Memory B cell (primary cell): Measurements from ENCODE around the gene OPCML.

Experiments
- ATAC-seq: fragments of 150-1000 bp; cut with Tn5 transposase; 2 replicates; pipeline ENCODE4 v1.10.0; 2021; ENCODE audit warnings: low read depth, mild to moderate bottlenecking, moderate library complexity
- DNase-seq, 2 donors: peaks; one replicate each; pipeline ENCODE4 v3.0.0; 2022; ENCODE audit warnings: low spot score in 2 of 2
- H3K27ac Mint-ChIP-seq: one replicate; pipeline ENCODE4 v1.8.0; 2022; ENCODE audit warnings: mild to moderate bottlenecking, moderate library complexity, mixed read lengths
- H3K27me3 Mint-ChIP-seq: one replicate; pipeline ENCODE4 v1.8.0; 2022; ENCODE audit warnings: mixed read lengths
- H3K36me3 Mint-ChIP-seq: one replicate; pipeline ENCODE4 v1.8.0; 2022; ENCODE audit warnings: mild to moderate bottlenecking, mixed read lengths
- H3K4me1 Mint-ChIP-seq: one replicate; pipeline ENCODE4 v1.8.0; 2022; ENCODE audit warnings: mixed read lengths
- H3K4me3 Mint-ChIP-seq: one replicate; pipeline ENCODE4 v1.8.0; 2022; ENCODE audit warnings: mild to moderate bottlenecking, moderate library complexity, mixed read lengths
- H3K9me3 Mint-ChIP-seq: one replicate; pipeline ENCODE4 v1.8.0; 2022; ENCODE audit warnings: mixed read lengths

Gene OPCML

DNA sequence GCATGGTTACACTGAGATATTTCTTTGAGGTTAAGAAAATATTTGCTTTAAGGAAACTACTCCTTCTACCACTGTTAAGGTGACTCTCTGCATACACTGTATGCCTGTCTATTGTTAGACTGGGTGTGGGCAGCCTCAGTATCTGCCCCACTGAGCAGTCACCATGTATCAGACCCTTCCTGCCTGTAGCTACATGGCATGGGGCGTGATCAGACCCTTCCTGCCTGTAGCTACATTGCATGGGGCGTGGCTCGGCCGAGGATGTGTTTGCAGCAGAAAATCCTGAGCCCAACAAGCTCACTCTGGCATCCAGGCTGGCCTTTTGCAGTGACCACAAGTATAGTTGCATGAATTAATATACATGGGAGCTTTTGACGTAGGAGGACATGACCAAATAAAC lies 669.4 kb downstream of the OPCML start:
- Mint-ChIP-seq H3K27ac (no peak overlapping the region), H3K36me3 (no peaks in the 10 kb centered on the region), H3K27me3 (no peaks in the 10 kb centered on the region), H3K4me1 (no peaks in the 10 kb centered on the region), H3K9me3 (peaks cover 1% of the 10 kb centered on the region), H3K4me3 (no peak overlapping the region)
- ATAC-seq: no peak
- no peak for DNase-seq

DNA sequence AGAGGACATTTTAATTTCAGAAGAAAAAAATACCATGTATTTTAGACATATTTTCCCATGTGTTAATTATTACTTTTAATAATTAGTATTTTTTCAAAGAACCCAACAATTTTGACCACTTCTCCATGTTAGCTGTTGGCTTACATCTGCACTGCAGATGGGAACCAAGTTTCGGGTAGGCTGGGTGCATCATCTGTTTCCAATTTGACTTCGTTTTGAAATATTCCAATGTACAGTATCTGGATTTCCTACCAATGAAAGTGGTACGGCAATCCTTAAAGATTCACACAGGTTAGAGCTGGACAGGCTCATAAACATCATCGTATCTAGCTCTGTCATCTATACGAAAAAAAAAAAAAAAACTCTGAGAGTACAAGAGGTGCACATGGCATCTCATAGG lies 670.2 kb downstream of the OPCML start:
- Mint-ChIP-seq H3K27me3 (no peaks in the 10 kb centered on the region), H3K27ac (no peak overlapping the region), H3K36me3 (no peaks in the 10 kb centered on the region), H3K4me1 (no peaks in the 10 kb centered on the region), H3K4me3 (no peak overlapping the region), H3K9me3 (peaks cover 1% of the 10 kb centered on the region)
- DNase-seq (no peak), ATAC-seq (no peak)

DNA sequence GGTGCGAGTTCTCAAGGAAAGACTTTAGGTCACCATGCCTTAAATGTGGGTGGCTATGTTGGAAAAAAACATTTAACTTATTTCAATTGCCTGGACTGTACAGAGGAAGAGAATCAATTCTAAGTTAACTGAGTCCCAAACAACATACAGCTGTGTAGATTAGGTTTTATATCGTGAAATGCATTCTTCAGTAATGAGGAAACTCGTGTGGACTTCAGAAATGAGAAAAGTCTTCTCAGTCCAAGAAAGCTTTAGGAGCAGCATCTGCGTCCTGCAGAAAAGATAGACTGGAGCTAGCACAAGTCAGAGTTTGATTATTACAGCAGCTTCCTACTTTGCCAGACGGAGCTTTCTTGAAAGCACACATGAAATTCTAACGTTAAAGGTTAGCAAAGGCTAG lies 673.0 kb downstream of the OPCML start:
- Mint-ChIP-seq H3K27ac (no peak overlapping the region), H3K9me3 (peaks cover 1% of the 10 kb centered on the region), H3K4me1 (no peaks in the 10 kb centered on the region), H3K4me3 (no peak overlapping the region), H3K36me3 (no peaks in the 10 kb centered on the region), H3K27me3 (no peaks in the 10 kb centered on the region)
- ATAC-seq (no peak), DNase-seq (no peak)

DNA sequence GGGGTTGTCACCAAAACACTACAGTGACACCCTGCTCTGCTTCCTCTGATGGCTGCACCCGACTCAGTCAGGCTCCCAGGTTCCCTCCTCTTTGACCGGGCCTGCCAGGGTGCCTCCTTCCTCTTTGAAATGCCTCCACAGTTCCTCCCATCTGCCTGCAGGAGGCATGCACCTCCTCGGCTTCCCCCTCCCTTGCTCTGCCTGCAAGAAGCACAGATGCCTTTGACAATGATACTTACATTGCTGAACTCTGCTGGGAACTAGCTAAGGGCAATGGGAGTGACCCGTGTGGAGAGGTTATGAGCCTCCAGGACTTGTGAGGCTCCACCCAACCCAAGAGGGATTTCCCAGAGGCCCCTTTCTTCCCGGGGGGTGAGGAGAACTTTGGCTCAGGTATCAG lies 674.1 kb downstream of the OPCML start:
- H3K27me3 Mint-ChIP-seq: no peaks in the 10 kb centered on the region
- no peaks in the 10 kb centered on the region for H3K36me3 Mint-ChIP-seq
- peaks cover 1% of the 10 kb centered on the region for H3K9me3 Mint-ChIP-seq
- H3K4me3 Mint-ChIP-seq: no peak overlapping the region
- no peak for ATAC-seq
- H3K4me1 Mint-ChIP-seq: no peaks in the 10 kb centered on the region
- no peak overlapping the region for H3K27ac Mint-ChIP-seq
- DNase-seq: no peak

DNA sequence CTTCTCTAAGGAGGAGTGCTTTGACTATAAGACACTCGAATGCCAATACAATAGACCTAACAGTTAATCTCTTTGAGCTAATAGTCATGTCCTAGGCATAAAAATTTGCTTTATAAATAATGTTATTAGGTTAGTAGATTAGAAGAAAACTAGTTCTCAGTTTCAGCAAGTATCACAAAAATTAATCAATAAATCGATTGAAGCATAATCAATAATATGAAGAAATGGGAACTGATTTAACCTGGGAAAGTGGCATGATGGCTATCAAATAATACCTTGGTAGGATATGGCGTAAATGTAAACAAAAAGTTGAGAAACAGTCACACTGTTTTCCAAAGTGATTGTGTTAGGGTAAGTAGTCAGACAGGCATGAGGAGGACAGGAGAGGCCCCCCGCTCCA lies 676.3 kb downstream of the OPCML start:
- Mint-ChIP-seq H3K27me3 (no peaks in the 10 kb centered on the region), H3K4me1 (no peaks in the 10 kb centered on the region), H3K4me3 (no peak overlapping the region), H3K27ac (no peak overlapping the region), H3K36me3 (no peaks in the 10 kb centered on the region), H3K9me3 (peaks cover 1% of the 10 kb centered on the region)
- ATAC-seq (no peak), DNase-seq (no peak)

DNA sequence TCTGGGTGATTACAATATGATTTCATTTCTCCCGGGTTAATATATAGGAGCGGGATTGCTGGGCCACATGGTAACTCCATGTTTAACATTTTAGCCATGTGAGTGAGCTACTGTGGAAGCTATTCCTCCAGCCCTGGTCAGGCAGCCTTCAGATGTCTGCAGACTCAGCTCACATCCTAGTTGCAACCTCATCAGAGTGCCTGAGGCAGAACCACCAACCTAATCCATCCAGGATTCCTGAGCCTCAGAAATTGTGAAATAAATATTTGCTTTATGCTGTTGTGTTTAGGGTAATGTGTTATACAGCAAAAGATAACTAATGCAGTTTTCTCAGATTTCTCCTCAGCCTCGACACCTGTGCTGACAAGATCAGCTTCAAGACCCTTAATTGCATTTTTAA lies 676.8 kb downstream of the OPCML start:
- no peaks in the 10 kb centered on the region for H3K27me3 Mint-ChIP-seq
- ATAC-seq (no peak), DNase-seq (no peak)
- H3K9me3 Mint-ChIP-seq: peaks cover 1% of the 10 kb centered on the region
- no peak overlapping the region for H3K27ac Mint-ChIP-seq
- no peak overlapping the region for H3K4me3 Mint-ChIP-seq
- H3K36me3 Mint-ChIP-seq: no peaks in the 10 kb centered on the region
- no peaks in the 10 kb centered on the region for H3K4me1 Mint-ChIP-seq

DNA sequence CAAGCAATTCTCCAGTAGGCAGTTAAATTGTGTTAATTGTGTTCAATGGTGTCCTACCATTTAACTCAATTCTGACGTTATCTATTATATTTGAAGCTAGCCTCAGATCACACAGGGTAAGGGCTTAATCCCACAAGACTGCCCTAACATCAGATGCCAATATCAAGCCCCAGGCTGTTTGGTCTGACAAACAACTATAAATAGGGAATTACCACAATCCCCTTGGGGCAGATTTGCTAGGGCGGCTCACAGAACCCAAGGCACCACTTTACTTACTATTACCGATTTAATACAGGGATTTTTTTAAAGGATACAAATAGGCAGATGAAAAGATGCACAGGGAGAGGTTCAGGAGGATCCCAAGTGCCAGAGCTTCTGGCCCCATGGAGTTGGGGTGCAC lies 678.4 kb downstream of the OPCML start:
- no peak overlapping the region for H3K4me3 Mint-ChIP-seq
- H3K27ac Mint-ChIP-seq: no peak overlapping the region
- no peak for ATAC-seq
- H3K9me3 Mint-ChIP-seq: peaks cover under 1% of the 10 kb centered on the region
- H3K27me3 Mint-ChIP-seq: no peaks in the 10 kb centered on the region
- H3K4me1 Mint-ChIP-seq: no peaks in the 10 kb centered on the region
- H3K36me3 Mint-ChIP-seq: no peaks in the 10 kb centered on the region
- no peak for DNase-seq

DNA sequence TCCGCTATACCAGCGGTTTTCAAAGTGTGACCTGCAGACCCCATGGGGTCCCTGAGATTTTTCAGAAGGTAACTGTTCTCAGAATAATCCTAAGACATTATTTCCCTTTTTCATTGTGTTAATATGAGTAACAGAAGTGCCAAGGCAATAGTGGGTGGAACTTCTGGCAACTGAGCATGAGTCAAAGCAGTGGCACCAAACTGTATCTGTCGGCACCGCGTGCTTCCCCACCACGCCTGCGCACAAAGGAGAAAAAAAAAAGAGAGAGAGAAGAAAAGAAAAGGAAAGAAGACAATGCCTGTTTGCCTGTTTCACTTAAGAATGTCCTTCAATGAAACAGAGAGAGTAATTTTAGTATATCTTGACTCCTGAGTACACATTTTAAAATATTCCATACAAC lies 679.9 kb downstream of the OPCML start:
- no peak for DNase-seq
- H3K27me3 Mint-ChIP-seq: no peaks in the 10 kb centered on the region
- H3K4me1 Mint-ChIP-seq: no peaks in the 10 kb centered on the region
- no peak overlapping the region for H3K27ac Mint-ChIP-seq
- no peaks in the 10 kb centered on the region for H3K36me3 Mint-ChIP-seq
- H3K9me3 Mint-ChIP-seq: no peaks in the 10 kb centered on the region
- no peak for ATAC-seq
- H3K4me3 Mint-ChIP-seq: no peak overlapping the region

DNA sequence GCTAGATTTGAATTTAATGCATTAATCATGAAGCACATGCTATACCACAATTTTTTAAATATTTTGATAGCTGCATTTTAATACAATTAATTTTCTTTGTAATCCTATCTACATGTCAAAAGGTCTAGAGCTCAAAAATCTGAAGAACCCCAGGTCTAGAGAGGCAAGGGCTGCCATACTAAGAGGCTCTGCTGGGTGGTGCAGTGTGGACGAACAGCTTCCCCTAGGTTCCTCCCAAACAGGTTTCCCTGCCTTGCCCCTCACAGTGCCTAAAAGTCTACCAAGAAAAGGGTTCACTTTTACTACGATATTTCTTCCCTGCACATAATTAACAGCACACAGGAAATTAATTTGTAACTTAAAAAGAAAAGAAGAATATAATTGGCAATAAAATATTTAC lies 681.1 kb downstream of the OPCML start:
- Mint-ChIP-seq H3K4me3 (no peak overlapping the region), H3K9me3 (no peaks in the 10 kb centered on the region), H3K4me1 (no peaks in the 10 kb centered on the region), H3K27ac (no peak overlapping the region), H3K36me3 (no peaks in the 10 kb centered on the region), H3K27me3 (no peaks in the 10 kb centered on the region)
- no peak for DNase-seq
- no peak for ATAC-seq

DNA sequence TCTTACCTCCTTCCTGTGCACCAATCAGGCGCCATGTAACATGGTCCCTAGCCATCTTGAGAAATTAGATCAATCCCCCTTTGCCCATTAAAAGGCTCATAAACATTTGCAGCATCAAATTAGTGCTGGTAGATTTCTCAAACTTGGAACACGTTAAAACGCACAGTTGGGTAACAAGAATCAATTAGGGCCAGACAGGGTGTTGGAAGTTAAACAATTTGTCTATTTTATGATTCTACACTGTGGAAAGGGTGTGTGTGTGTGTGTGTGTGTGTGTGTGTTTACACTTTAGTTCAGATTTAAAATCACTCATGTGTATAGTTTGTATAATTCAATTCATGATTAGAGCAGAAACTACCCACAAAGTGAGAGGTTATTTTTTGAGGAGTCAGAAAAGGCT lies 682.0 kb downstream of the OPCML start:
- DNase-seq (no peak), ATAC-seq (no peak)
- Mint-ChIP-seq H3K36me3 (no peaks in the 10 kb centered on the region), H3K27me3 (no peaks in the 10 kb centered on the region), H3K27ac (no peak overlapping the region), H3K4me1 (no peaks in the 10 kb centered on the region), H3K9me3 (no peaks in the 10 kb centered on the region), H3K4me3 (no peak overlapping the region)

DNA sequence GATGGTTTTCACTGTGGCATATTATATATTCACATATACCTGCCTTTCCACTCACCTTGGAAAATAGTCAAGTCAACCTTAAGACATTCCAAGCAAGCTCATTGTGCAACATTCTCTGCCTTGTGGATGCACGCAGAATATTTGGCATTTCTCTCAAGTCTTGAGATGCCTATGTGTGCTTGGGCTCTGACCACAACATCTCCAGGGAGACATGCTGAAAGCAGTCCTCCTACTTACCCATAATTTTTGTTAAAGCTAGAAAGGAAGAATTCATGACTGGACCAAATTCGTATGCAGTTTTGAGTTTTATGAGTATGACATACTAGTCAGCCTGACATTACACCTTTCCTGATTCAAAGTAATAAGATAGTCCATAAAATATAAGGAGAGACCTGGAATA lies 684.0 kb downstream of the OPCML start:
- no peaks in the 10 kb centered on the region for H3K9me3 Mint-ChIP-seq
- no peaks in the 10 kb centered on the region for H3K27me3 Mint-ChIP-seq
- H3K4me1 Mint-ChIP-seq: no peaks in the 10 kb centered on the region
- no peak for DNase-seq
- ATAC-seq: no peak
- H3K4me3 Mint-ChIP-seq: no peak overlapping the region
- H3K27ac Mint-ChIP-seq: no peak overlapping the region
- H3K36me3 Mint-ChIP-seq: no peaks in the 10 kb centered on the region

DNA sequence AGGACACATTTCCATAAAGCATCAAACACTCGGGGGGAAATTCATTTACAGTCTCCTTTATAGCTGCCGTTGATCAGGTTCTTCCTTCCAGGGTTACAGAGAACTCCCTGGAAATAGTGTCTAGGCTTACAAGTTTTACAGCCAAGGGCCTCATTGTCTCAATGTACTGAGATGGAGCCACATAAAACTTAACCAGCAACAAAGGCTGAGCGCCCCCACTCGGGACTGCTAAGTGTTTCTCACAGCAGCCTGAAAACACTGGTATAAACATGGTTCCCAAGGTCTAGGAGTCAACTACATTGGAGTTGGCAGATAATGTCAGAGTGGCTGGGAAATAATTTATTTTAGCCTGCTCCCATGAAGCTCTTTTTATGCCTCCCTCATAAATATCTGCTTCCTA lies 686.2 kb downstream of the OPCML start:
- Mint-ChIP-seq H3K9me3 (no peaks in the 10 kb centered on the region), H3K36me3 (no peaks in the 10 kb centered on the region), H3K27ac (no peak overlapping the region), H3K4me1 (no peaks in the 10 kb centered on the region), H3K27me3 (no peaks in the 10 kb centered on the region), H3K4me3 (no peak overlapping the region)
- ATAC-seq: no peak
- no peak for DNase-seq

DNA sequence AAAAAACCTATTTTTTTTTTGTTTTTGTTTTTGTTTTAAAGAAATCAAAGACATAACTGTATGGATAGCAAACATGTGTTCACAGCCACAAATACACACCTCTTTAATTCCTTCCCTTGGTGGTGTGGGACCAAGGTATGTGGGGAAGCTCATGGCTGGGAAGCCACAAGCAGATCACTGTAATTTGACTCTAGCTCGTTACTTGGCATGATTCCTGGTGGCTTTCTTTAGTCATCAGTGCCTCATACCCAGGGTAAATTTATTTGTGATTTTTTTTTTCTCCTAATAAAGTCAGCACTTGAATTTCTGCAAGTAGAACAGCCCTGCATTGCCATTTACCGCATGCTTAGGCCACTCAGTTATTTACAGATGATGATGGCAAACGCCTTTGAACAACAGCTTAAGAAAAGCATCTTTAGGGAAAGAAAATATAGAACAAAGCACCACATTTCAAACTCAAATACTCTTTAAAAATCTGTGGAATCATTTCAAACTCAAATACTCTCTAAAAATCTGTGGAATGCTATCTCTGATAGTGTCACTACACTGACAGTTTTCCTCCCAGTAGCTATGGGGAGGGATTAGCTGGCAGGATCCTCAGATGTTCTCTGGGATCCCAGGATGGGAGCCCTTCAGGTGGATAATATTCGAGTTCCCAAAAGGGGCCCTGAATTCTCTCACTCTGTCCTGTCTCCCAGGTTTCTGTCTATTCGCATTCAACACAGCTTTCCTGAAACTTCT lies 687.2 kb downstream of the OPCML start:
- no peak for DNase-seq
- no peaks in the 10 kb centered on the region for H3K9me3 Mint-ChIP-seq
- H3K27me3 Mint-ChIP-seq: no peaks in the 10 kb centered on the region
- no peaks in the 10 kb centered on the region for H3K36me3 Mint-ChIP-seq
- H3K4me1 Mint-ChIP-seq: no peaks in the 10 kb centered on the region
- ATAC-seq: no peak
- no peak overlapping the region for H3K27ac Mint-ChIP-seq
- H3K4me3 Mint-ChIP-seq: no peak overlapping the region

DNA sequence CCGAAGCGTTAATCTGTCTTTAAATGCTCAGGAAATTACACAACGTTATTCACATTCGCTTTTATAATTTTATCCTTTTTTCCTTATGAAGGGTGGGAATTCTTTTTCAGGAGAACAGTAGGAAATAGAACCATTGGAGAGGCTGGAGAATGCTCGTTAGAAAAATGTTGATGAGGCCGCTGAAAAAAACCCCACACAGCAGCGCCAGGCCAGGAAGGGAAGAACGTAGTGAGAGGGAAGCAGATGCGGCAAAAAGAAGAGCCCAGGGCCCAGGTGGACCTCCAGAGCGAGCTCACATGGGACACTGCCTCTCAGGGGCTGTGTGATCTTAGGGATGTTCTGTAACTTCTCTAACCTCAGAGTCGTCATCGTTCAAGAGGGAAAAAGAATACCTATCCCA lies 691.6 kb downstream of the OPCML start:
- H3K9me3 Mint-ChIP-seq: peaks cover 4% of the 10 kb centered on the region
- no peaks in the 10 kb centered on the region for H3K36me3 Mint-ChIP-seq
- no peak overlapping the region for H3K4me3 Mint-ChIP-seq
- DNase-seq: no peak
- H3K27ac Mint-ChIP-seq: no peak overlapping the region
- no peaks in the 10 kb centered on the region for H3K27me3 Mint-ChIP-seq
- no peak for ATAC-seq
- H3K4me1 Mint-ChIP-seq: no peaks in the 10 kb centered on the region

DNA sequence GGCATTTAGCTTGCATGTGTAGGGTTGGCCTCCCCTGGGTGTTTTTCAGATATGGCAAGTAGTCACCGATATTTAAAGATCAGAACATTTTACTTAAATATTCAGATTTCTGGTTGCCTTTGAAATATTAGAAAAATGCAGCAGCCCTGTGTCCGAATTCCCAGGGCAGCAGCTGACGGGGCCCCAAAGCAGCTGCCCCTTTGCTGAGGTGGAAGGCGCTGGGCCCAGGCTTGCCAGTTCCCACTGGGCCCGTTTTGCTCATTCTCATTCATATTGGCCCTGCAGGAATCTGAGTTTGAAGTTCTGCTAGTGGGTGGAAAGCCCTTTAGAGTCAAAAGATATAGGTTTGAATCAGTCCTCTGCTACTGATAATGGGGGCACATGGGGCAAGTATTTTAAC lies 692.1 kb downstream of the OPCML start:
- no peak for DNase-seq
- Mint-ChIP-seq H3K36me3 (no peaks in the 10 kb centered on the region), H3K9me3 (peaks cover 5% of the 10 kb centered on the region), H3K4me1 (no peaks in the 10 kb centered on the region), H3K27ac (no peak overlapping the region), H3K27me3 (no peaks in the 10 kb centered on the region), H3K4me3 (no peak overlapping the region)
- ATAC-seq: no peak
